Right lobe of liver (tissue), 6 donors: Measurements from ENCODE around the gene ITGB1BP1. TPM values are rescaled to one million over a fixed set of nuclear protein-coding genes. Genes with fewer than 3 reads are reported as not detected.

Experiments used
- ATAC-seq, 4 donors: fragments of 200-7000 bp; cut with Tn5 transposase; one replicate each; pipeline ENCODE4 v1.9.1; 2020; ENCODE audit warnings: mild to moderate bottlenecking in 4 of 4, moderate library complexity in 4 of 4
- DNase-seq, 3 donors: peaks; one replicate each; pipeline ENCODE4 v3.0.0-alpha.2; 2020
- H3K27ac ChIP-seq, 3 donors: fragments of 200-600 bp; one replicate each; pipeline ENCODE4 v1.8.0; 2022
- H3K27me3 ChIP-seq, 2 donors: fragments of 200-600 bp; one replicate each; pipeline ENCODE4 v1.8.0; 2022
- H3K36me3 ChIP-seq, 4 donors: fragments of 200-600 bp; sonication (generic) in 1 of 4; one replicate each; pipeline versions ENCODE4 v1.5.1 to v1.8.0; 2017 to 2022; ENCODE audit warnings: control low read depth in 1 of 4
- H3K4me1 ChIP-seq, 4 donors: fragments of 200-600 bp; sonication (generic) in 1 of 4; one replicate each; pipeline versions ENCODE4 v1.5.1 to v1.8.0; 2017 to 2022; ENCODE audit warnings: control low read depth in 1 of 4
- H3K4me3 ChIP-seq, 3 donors: fragments of 200-600 bp; one replicate each; pipeline ENCODE4 v1.8.0; 2022
- H3K9me3 ChIP-seq, 4 donors: fragments of 200-600 bp; sonication (generic) in 1 of 4; one replicate each; pipeline versions ENCODE4 v1.5.1 to v1.8.0; 2017 to 2022; ENCODE audit warnings: control low read depth in 1 of 4
- POLR2A ChIP-seq: fragments of 450-650 bp; IDR thresholded peaks from one replicate; pipeline ENCODE4 v1.6.1; 2017; ENCODE audit warnings: antibody characterized with exemption, mild to moderate bottlenecking
- WGBS: methylation state at CpG from one replicate; pipeline ENCODE4 v1.1.6; 2018; ENCODE audit warnings: low coverage, low lambda C conversion rate; ENCODE audit not compliant: insufficient coverage; ENCODE audit errors: missing lambda C conversion rate; 5-methylcytosine and 5-hydroxymethylcytosine counted together
- intact Hi-C, 2 donors: fragments of 100-400 bp; cut with DNase I; formaldehyde crosslinking; loops; one replicate each; pipeline versions ENCODE4 v1.11.2 to v1.14.1; 2022
- total RNA-seq, 6 experiments: library from RNA; depleted of rRNA in 2 of 6; stranded (reverse); fragments of >200 nt in 2 of 6; fragmentation: NEBNext Ultra II Directional in 3 of 6; extraction: Animal tissue kit (Norgen Biotek cat#: 25700) in 3 of 6; gene quantifications; one replicate each; pipeline versions ENCODE4 v1.1.0 to v1.2.4, GENCODE V29; 2016 to 2023
- TF ChIP-seq, protein P1 (sequence below), 4 donors: fragments of 200-600 bp in 3 of 4; fragments of 450-650 bp in 1 of 4; IDR thresholded peaks; one replicate each; pipeline versions ENCODE4 v1.5.1 to v1.8.0; 2016 to 2022; ENCODE audit warnings: antibody characterized with exemption in 4 of 4, mild to moderate bottlenecking in 2 of 4
- donor health status: DM: no; HTN: yes; CAD: no.
- donor health status: DM: no; HTN: no; CAD: no.
- donor health status: DM: no; HTN: no; CAD: no.
- donor health status: DM: no; HTN: yes; CAD: no.
- donor health status: DM: no; HTN: yes; CAD: no.

Gene ITGB1BP1
- total RNA-seq, 6 experiments from 2014 or later, result 9.6 to 28.5 (median 20.8) TPM

DNA sequence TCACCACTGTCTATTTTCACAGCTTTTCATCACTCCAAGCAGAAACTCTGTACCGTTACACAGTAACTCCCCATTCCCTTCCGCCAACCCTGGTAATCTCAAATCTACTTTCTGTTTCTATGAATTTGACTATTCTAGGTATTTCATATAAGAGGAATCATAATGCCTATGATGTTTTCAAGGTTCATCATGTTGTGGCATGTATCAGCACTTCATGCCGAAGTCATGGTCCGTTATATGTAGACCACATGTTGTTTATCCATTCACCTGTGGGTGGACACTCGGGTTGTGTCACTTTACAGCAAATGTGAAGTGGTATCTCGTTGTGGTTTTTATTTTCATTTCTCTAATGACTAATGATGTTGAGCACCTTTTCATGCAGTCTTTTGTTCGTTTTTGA, 21.8 kb upstream of the ITGB1BP1 start:
- ATAC-seq (no peak), DNase-seq (no peak)
- Histone ChIP-seq H3K36me3 (peaks cover 0 to 66% (median 18%) of the 10 kb centered on the region in 4 donors), H3K27ac (no peak overlapping the region), H3K9me3 (no peaks in the 10 kb centered on the region), H3K4me3 (no peak overlapping the region), H3K27me3 (no peaks in the 10 kb centered on the region), H3K4me1 (no peaks in the 10 kb centered on the region)
- intact Hi-C loops, result no loop called here
- TF ChIP-seq POLR2A, result no peak
- TF ChIP-seq, protein P1, sequence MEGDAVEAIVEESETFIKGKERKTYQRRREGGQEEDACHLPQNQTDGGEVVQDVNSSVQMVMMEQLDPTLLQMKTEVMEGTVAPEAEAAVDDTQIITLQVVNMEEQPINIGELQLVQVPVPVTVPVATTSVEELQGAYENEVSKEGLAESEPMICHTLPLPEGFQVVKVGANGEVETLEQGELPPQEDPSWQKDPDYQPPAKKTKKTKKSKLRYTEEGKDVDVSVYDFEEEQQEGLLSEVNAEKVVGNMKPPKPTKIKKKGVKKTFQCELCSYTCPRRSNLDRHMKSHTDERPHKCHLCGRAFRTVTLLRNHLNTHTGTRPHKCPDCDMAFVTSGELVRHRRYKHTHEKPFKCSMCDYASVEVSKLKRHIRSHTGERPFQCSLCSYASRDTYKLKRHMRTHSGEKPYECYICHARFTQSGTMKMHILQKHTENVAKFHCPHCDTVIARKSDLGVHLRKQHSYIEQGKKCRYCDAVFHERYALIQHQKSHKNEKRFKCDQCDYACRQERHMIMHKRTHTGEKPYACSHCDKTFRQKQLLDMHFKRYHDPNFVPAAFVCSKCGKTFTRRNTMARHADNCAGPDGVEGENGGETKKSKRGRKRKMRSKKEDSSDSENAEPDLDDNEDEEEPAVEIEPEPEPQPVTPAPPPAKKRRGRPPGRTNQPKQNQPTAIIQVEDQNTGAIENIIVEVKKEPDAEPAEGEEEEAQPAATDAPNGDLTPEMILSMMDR (IDR thresholded peaks at IDR 0.05), result no peak
- WGBS, result 72% methylated on average over 7 of the region's 7 CpGs

DNA sequence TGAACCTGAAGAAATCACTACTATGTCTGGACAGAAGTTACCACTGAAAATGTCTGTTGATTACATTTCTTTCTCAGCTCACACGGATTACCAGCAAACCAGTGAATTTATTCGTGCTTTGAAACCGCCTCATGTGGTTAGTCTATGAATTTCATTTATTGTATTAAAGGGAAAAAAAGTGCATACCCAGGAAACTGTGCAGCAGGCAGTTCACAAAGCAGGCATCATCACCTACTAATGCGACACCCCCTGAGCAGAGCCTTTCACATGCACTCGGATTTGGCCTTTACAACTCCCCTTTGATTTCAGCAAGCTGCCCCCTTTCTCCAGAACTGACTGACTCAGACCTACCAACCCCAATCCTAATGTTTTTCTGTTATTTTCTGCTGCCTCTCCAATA, 20.2 kb upstream of the ITGB1BP1 start:
- H3K9me3 ChIP-seq, result no peaks in the 10 kb centered on the region
- H3K27ac ChIP-seq, result no peak overlapping the region
- no peak for ATAC-seq
- TF ChIP-seq POLR2A, result no peak
- TF ChIP-seq, protein P1 (IDR thresholded peaks at IDR 0.05), result no peak
- WGBS, result 79% methylated on average over 4 of the region's 5 CpGs
- DNase-seq, result no peak
- H3K27me3 ChIP-seq, result no peaks in the 10 kb centered on the region
- H3K4me1 ChIP-seq, result no peaks in the 10 kb centered on the region
- intact Hi-C loops, result no loop called here
- no peak overlapping the region for H3K4me3 ChIP-seq
- H3K36me3 ChIP-seq, result peaks cover 0 to 66% (median 14%) of the 10 kb centered on the region in 4 donors

DNA sequence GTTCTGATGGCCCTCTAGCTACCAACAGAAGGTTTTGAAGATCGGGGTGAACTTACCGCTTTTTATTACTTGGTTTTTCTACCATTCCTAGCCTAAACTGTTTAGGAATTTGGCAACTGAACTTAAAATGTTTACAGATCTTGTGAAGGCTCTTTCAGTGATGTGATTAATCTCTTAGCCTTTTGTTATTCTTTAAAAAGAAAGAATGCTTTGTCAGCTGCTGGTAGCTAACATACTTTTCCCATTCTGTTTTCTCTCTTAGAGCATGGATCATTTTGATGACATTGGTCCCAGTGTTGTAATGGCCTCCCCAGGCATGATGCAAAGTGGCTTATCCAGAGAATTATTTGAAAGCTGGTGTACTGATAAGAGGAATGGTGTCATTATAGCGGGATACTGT, 18.2 kb upstream of the ITGB1BP1 start:
- H3K27ac ChIP-seq, result no peak overlapping the region
- no peak overlapping the region for H3K4me3 ChIP-seq
- peaks cover 0 to 84% (median 17%) of the 10 kb centered on the region in 4 donors for H3K36me3 ChIP-seq
- DNase-seq (no peak), ATAC-seq (no peak)
- intact Hi-C loops, result no loop called here
- TF ChIP-seq, protein P1 (IDR thresholded peaks at IDR 0.05), result no peak
- no peak for TF ChIP-seq POLR2A
- WGBS, result 52% methylated on average over 3 of the region's 3 CpGs
- H3K27me3 ChIP-seq, result no peaks in the 10 kb centered on the region
- no peaks in the 10 kb centered on the region for H3K9me3 ChIP-seq
- H3K4me1 ChIP-seq, result no peaks in the 10 kb centered on the region

DNA sequence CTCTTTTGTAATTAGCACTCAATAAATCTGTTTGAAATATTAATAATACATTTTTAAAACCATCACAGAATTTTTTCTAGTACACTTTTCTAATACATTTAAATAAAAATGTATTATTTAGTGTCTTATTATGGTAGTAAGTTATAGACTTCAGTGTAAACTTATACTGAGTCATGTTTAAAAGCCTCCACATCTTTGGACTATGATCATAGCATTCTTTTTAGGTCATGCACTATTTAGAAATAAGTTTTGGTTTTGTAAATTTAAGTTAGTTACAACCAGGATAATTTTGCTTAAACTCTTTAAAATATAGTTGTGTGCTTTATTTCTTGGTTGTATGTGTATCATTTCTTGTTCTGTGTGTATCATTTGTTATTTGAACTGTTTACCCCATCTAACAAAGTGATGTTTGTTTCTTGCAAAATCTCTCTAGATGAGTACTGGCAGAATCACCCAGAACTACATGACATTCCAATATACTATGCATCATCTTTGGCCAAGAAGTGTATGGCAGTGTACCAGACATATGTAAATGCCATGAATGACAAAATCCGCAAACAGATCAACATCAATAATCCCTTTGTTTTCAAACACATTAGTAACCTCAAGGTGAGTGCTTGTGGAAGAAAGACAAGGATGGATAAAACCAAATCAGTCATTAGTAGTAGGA, 16.9 kb upstream of the ITGB1BP1 start:
- Histone ChIP-seq H3K9me3 (no peaks in the 10 kb centered on the region), H3K27ac (no peak overlapping the region), H3K36me3 (peaks cover 0 to 82% (median 20%) of the 10 kb centered on the region in 4 donors), H3K27me3 (no peaks in the 10 kb centered on the region), H3K4me1 (no peaks in the 10 kb centered on the region), H3K4me3 (no peak overlapping the region)
- 94% methylated on average over 1 of the region's 1 CpG for WGBS
- ATAC-seq (no peak), DNase-seq (no peak)
- intact Hi-C loops, result no loop called here
- TF ChIP-seq, protein P1 (IDR thresholded peaks at IDR 0.05), result no peak
- no peak for TF ChIP-seq POLR2A
